ENCODE data around the gene ENTPD8. TPM values are rescaled to one million over a fixed set of nuclear protein-coding genes. Genes with fewer than 3 reads are reported as not detected.
A peak's percentile ranks its signal among the peaks of the same experiment; 100 is the strongest.

The ENTPD8 gene
- total and polyA plus RNA-seq, 2 of the 13 experiments (the other 11 are each of a cell fraction or from before 2014, with no cell fraction given), result 0.26 to 0.44 TPM

GRCh38 chr9:137435980-137436760, 5.0 kb downstream of the ENTPD8 start (continued):
- TF ChIP-seq ZBTB43 (CRISPR knock-in tag; conservative IDR thresholded peaks at IDR 0.05), result no peak
- TF ChIP-seq HNF4A (CRISPR knock-in tag; IDR thresholded peaks at IDR 0.05), result no peak
- TF ChIP-seq LBX2 (CRISPR knock-in tag; IDR thresholded peaks at IDR 0.05; ENCODE audit: borderline replicate concordance), result no peak
- no peak for TF ChIP-seq RORA (CRISPR knock-in tag; IDR thresholded peaks at IDR 0.05)
- no peak for TF ChIP-seq AHDC1 (CRISPR knock-in tag; IDR thresholded peaks at IDR 0.05; ENCODE audit: borderline replicate concordance)
- no peak for TF ChIP-seq LCORL (IDR thresholded peaks at IDR 0.05)
- TF ChIP-seq LCORL (CRISPR knock-in tag; IDR thresholded peaks at IDR 0.05), result no peak
- no peak for TF ChIP-seq HNRNPH1 (optimal IDR thresholded peaks at IDR 0.05; ENCODE audit: low read depth, low read length)
- TF ChIP-seq HDAC1 (CRISPR knock-in tag; IDR thresholded peaks at IDR 0.05), result 0 out of 2 replicates have a peak, but pooled peaks have one; percentile 36
- 0 out of 2 replicates have a peak, but pooled peaks have one; percentile 18 for TF ChIP-seq GATAD1 (CRISPR knock-in tag; IDR thresholded peaks at IDR 0.05)
- TF ChIP-seq XRCC5 (optimal IDR thresholded peaks at IDR 0.05; ENCODE audit: low read length), result peak; percentile 13
- TF ChIP-seq ZFP36L1 (CRISPR knock-in tag; IDR thresholded peaks at IDR 0.05), result no peak
- TF ChIP-seq REL (CRISPR knock-in tag; conservative IDR thresholded peaks at IDR 0.05), result no peak
- TF ChIP-seq TBP (CRISPR knock-in tag; IDR thresholded peaks at IDR 0.05), result no peak
- TF ChIP-seq ZSCAN25 (CRISPR knock-in tag; IDR thresholded peaks at IDR 0.05), result no peak
- TF ChIP-seq CAMTA2 (CRISPR knock-in tag; IDR thresholded peaks at IDR 0.05; ENCODE audit: borderline replicate concordance), result no peak
- 0 out of 2 replicates have a peak, but pooled peaks have one; percentile 23 for TF ChIP-seq HOXA3 (CRISPR knock-in tag; IDR thresholded peaks at IDR 0.05)
